ENCODE measurements around the gene MAFB.

The MAFB gene

GRCh38 chr20:40682104-40682981 lies 6.7 kb downstream of the MAFB start:
- DNase-seq (ENCODE audit: low read depth in 2 of 2), result no peak

- no peak for DNase-seq (ENCODE audit: low read depth in 2 of 2)
Observed at GRCh38 chr20:40681684-40682083, 7.4 kb downstream of the MAFB start.

GRCh38 chr20:40681165-40681564 lies 7.9 kb downstream of the MAFB start:
- DNase-seq (ENCODE audit: low read depth in 2 of 2), result no peak

- no peak for DNase-seq (ENCODE audit: low read depth in 2 of 2)
Observed at GRCh38 chr20:40680161-40680959, 8.7 kb downstream of the MAFB start.

GRCh38 chr20:40679184-40679583 lies 9.9 kb downstream of the MAFB start:
- no peak for DNase-seq (ENCODE audit: low read depth in 2 of 2)

GRCh38 chr20:40678286-40678875 lies 10.7 kb downstream of the MAFB start:
- DNase-seq (ENCODE audit: low read depth in 2 of 2), result no peak

GRCh38 chr20:40677343-40677924 lies 11.6 kb downstream of the MAFB start:
- no peak for DNase-seq (ENCODE audit: low read depth in 2 of 2)

GRCh38 chr20:40676491-40677269 lies 12.4 kb downstream of the MAFB start:
- no peak for DNase-seq (ENCODE audit: low read depth in 2 of 2)

GRCh38 chr20:40675599-40676221 lies 13.3 kb downstream of the MAFB start:
- no peak for DNase-seq (ENCODE audit: low read depth in 2 of 2)

GRCh38 chr20:40673442-40673841 lies 15.6 kb downstream of the MAFB start:
- no peak for DNase-seq (ENCODE audit: low read depth in 2 of 2)

- no peak for DNase-seq (ENCODE audit: low read depth in 2 of 2)
Observed at GRCh38 chr20:40672095-40672494, 16.9 kb downstream of the MAFB start.

- no peak for DNase-seq (ENCODE audit: low read depth in 2 of 2)
Observed at GRCh38 chr20:40670253-40670652, 18.8 kb downstream of the MAFB start.

- DNase-seq (ENCODE audit: low read depth in 2 of 2), result no peak
Observed at GRCh38 chr20:40669692-40670091, 19.3 kb downstream of the MAFB start.

GRCh38 chr20:40668449-40669228 lies 20.4 kb downstream of the MAFB start:
- no peak for DNase-seq (ENCODE audit: low read depth in 2 of 2)

- DNase-seq (ENCODE audit: low read depth in 2 of 2), result no peak
Observed at GRCh38 chr20:40667503-40667902, 21.5 kb downstream of the MAFB start.

GRCh38 chr20:40666336-40666735 lies 22.7 kb downstream of the MAFB start:
- DNase-seq (ENCODE audit: low read depth in 2 of 2), result no peak

- DNase-seq (ENCODE audit: low read depth in 2 of 2), result no peak
Observed at GRCh38 chr20:40664891-40665290, 24.1 kb downstream of the MAFB start.

- DNase-seq (ENCODE audit: low read depth in 2 of 2), result no peak
Observed at GRCh38 chr20:40663991-40664880, 24.8 kb downstream of the MAFB start.

GRCh38 chr20:40663304-40663790 lies 25.7 kb downstream of the MAFB start:
- no peak for DNase-seq (ENCODE audit: low read depth in 2 of 2)
